ENCODE measurements around the gene MET. TPM values are rescaled to one million over a fixed set of nuclear protein-coding genes. Genes with fewer than 3 reads are reported as not detected.

MET gene
- total RNA-seq, 4 donors from 2014 or later = 15.9 to 36.8 (median 28.7) TPM

DNA sequence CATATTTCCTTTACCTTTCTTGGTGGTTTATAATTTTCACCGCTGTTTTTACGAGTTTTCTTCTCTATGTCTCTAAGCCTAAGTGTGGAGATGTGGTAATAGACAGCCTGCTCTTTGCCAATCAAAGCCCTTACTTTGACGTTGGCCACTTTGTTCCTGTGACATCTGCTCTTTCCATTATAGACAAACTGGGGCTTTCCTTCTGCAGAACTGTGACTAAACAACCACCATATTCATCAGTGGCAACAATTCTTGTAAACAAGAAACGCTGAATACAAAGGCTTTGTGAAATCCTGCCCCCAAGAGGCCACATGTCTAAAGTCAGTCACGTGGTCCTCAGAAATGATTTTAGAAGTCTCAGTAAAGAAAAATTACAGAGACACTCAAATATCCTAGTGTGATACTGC is 130.8 kb downstream of the MET start:
- peak; percentile 18 to 27 for ATAC-seq
- H3K36me3 ChIP-seq = no peaks in the 10 kb centered on the region

DNA sequence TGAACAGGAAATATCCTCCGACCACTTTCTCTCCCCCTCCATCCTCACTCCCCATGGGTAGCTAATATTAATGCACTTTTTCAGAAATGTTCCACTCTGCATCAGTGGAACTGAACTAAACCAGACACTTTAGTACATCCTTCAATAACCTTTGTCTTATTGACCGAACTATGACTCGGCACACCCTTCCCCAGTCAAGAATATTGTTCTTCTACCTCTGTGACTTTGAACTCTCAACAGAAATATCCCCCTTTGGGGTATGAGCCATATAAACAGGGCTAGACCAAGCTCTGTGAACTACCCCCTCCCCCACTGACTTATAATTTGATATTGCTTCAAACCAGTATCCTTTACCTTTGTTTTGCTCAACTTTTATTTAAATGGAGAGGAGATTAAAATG is 132.5 kb downstream of the MET start:
- Histone ChIP-seq H3K9me3 (no peaks in the 10 kb centered on the region), H3K4me3 (no peak overlapping the region), H3K36me3 (no peaks in the 10 kb centered on the region), H3K4me1 (peaks cover 45 to 52% of the 10 kb centered on the region in 2 donors), H3K27me3 (no peaks in the 10 kb centered on the region), H3K27ac (peak overlapping the region; percentile 81 to 93 (median 88))
- no peak for TF ChIP-seq POLR2A (IDR thresholded peaks at IDR 0.05)
- ATAC-seq (peak; percentile 21 to 31), DNase-seq (no peak)
- in situ Hi-C loops (cut with MboI; ENCODE audit: low sequenced_read_pairs in 4 of 4) = loop anchor here in 3 of 4 donors (5.0 to 25.0 kb wide), 2 partner anchors 137 to 642 kb away; no protein-coding TSS in a partner anchor
- intact Hi-C loops (cut with DNase I; ENCODE audit: low total_unique reads) = loop anchor here (5.0 kb wide), 1 partner anchor 87 kb away; no protein-coding TSS in a partner anchor

More for the DNA sequence above, 130.8 kb downstream of the MET start:
- peak overlapping the region; percentile 81 to 93 (median 88) for H3K27ac ChIP-seq
- no peak overlapping the region for H3K4me3 ChIP-seq
- in situ Hi-C loops (cut with MboI; ENCODE audit: low sequenced_read_pairs in 4 of 4) (loop anchor here in 3 of 4 donors (5.0 to 25.0 kb wide), 2 partner anchors 135 to 640 kb away; no protein-coding TSS in a partner anchor), intact Hi-C loops (cut with DNase I; ENCODE audit: low total_unique reads) (loop anchor here (1.0 to 5.0 kb wide), 2 partner anchors 85 to 130 kb away; partner anchors contain the start of gene MET)
- H3K9me3 ChIP-seq = no peaks in the 10 kb centered on the region
- peaks cover 45 to 52% of the 10 kb centered on the region in 2 donors for H3K4me1 ChIP-seq
- DNase-seq = peak; percentile 28 to 37
- TF ChIP-seq, protein P1, sequence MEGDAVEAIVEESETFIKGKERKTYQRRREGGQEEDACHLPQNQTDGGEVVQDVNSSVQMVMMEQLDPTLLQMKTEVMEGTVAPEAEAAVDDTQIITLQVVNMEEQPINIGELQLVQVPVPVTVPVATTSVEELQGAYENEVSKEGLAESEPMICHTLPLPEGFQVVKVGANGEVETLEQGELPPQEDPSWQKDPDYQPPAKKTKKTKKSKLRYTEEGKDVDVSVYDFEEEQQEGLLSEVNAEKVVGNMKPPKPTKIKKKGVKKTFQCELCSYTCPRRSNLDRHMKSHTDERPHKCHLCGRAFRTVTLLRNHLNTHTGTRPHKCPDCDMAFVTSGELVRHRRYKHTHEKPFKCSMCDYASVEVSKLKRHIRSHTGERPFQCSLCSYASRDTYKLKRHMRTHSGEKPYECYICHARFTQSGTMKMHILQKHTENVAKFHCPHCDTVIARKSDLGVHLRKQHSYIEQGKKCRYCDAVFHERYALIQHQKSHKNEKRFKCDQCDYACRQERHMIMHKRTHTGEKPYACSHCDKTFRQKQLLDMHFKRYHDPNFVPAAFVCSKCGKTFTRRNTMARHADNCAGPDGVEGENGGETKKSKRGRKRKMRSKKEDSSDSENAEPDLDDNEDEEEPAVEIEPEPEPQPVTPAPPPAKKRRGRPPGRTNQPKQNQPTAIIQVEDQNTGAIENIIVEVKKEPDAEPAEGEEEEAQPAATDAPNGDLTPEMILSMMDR (IDR thresholded peaks at IDR 0.05 in 4 of 5, conservative IDR thresholded peaks at IDR 0.05 in 1 of 5) = peak; percentile 18 to 32 (median 31)
- no peak for TF ChIP-seq POLR2A (IDR thresholded peaks at IDR 0.05)
- no peaks in the 10 kb centered on the region for H3K27me3 ChIP-seq

DNA sequence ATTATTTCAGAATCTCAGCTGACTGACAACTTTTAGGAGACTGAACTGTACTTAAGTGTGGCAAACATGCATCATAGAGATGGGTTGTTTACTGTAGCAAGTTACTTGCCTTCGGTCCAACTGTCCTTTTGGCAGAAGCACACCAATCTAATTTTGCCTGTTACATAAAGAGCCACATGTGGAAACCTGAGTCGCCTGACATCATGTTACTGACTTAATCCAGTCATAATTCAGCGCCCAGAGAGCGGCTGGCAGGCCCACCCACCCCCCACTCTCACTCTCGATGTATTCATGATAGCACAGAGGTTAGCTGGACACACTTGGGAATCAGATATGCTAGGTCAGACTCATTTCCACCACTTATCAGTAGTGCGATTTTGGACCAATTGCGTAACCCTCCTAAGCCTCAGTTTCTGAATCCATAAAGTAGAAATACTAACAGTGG is 133.1 kb downstream of the MET start:
- H3K36me3 ChIP-seq = no peaks in the 10 kb centered on the region
- peaks cover 45 to 52% of the 10 kb centered on the region in 2 donors for H3K4me1 ChIP-seq
- H3K4me3 ChIP-seq = peak overlapping the region in 1 of 4 donors; percentile 11
- H3K27ac ChIP-seq = peak overlapping the region; percentile 81 to 93 (median 88)
- intact Hi-C loops (cut with DNase I; ENCODE audit: low total_unique reads) (loop anchor here (1.0 to 5.0 kb wide), 5 partner anchors 73 to 633 kb away; partner anchors contain the start of gene CAV1), in situ Hi-C loops (cut with MboI; ENCODE audit: low sequenced_read_pairs in 4 of 4) (loop anchor here in 3 of 4 donors (5.0 to 25.0 kb wide), 4 partner anchors 133 to 643 kb away; partner anchors contain the start of gene MET (in 1 of the 3))
- DNase-seq (peak; percentile 84 to 85), ATAC-seq (peak; percentile 81 to 90)
- H3K9me3 ChIP-seq = no peaks in the 10 kb centered on the region
- TF ChIP-seq POLR2A (IDR thresholded peaks at IDR 0.05) = peak; percentile 15 to 59
- TF ChIP-seq, protein P1 (IDR thresholded peaks at IDR 0.05 in 4 of 5, conservative IDR thresholded peaks at IDR 0.05 in 1 of 5) = no peak
- no peaks in the 10 kb centered on the region for H3K27me3 ChIP-seq

DNA sequence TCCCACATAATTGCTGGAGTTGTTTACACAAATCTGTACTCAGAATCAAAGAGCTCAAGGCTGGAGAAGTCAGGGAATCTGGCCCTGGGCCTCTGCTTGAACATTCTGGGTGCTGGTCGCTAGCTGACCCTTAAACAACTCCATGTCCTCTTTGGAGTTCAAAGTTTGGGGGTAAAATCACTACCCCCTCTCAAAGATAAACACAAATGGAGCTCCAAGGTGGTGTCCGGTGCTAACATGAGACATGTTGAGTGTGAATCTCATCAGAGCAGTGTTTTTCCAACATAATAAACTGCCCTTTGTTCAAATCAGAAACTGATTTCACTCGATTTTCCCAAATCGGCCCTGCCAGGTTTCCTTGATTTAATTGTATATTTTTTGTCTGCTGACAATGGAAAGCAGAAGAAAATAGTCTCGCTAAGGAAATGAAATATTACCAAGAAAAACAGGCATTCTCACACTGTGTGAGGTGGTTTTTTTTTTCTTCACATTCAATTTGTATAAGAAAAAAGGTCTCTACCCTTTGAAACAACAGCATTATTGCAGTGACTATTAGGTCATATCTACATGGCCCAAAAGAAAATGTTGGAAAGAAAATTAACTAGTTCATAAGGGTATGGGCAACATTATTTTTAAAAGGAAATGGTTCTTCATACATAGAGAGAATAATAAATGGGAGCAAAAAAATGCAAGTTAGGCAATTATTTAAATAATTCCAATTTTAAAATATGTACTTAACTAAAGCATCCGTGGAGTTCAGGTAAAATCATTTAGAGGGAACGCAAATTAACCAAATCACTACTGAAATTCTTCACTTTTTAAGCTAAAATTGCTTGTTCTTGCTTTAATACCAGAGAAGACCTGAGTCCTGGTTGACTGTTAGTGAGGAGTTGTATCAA is 134.3 kb downstream of the MET start:
- in situ Hi-C loops (cut with MboI; ENCODE audit: low sequenced_read_pairs in 4 of 4) (loop anchor here in 3 of 4 donors (5.0 to 25.0 kb wide), 4 partner anchors 134 to 644 kb away; partner anchors contain the start of gene MET (in 1 of the 3)), intact Hi-C loops (cut with DNase I; ENCODE audit: low total_unique reads) (loop anchor here (5.0 kb wide), 4 partner anchors 74 to 634 kb away; partner anchors contain the start of gene CAV1)
- Histone ChIP-seq H3K27me3 (no peaks in the 10 kb centered on the region), H3K27ac (peak overlapping the region; percentile 81 to 93 (median 88)), H3K36me3 (no peaks in the 10 kb centered on the region), H3K9me3 (no peaks in the 10 kb centered on the region), H3K4me1 (peaks cover 40 to 44% of the 10 kb centered on the region in 2 donors), H3K4me3 (no peak overlapping the region)
- no peak for DNase-seq
- TF ChIP-seq, protein P1 (IDR thresholded peaks at IDR 0.05 in 4 of 5, conservative IDR thresholded peaks at IDR 0.05 in 1 of 5) = no peak
- no peak for TF ChIP-seq POLR2A (IDR thresholded peaks at IDR 0.05)
- no peak for ATAC-seq

All from gastrocnemius medialis (tissue), 4 donors.